ENCODE measurements around the gene P3H1. TPM values are rescaled to one million over a fixed set of nuclear protein-coding genes. Genes with fewer than 3 reads are reported as not detected.

The P3H1 gene
- total RNA-seq, 1 donor: 75.2 TPM

- peak; percentile 78 for TF ChIP-seq CTCF (IDR thresholded peaks at IDR 0.05; ENCODE audit: insufficient read depth, low read length)
- DNase-seq (ENCODE audit: low read depth): peak; percentile 78
These were observed 742 bp downstream of the P3H1 start for GRCh38 chr1:42765832-42766740.

GRCh38 chr1:42765269-42765668 lies 1.6 kb downstream of the P3H1 start:
- TF ChIP-seq CTCF (IDR thresholded peaks at IDR 0.05; ENCODE audit: insufficient read depth, low read length): no peak
- peak overlapping the region; percentile 99 for H3K4me3 ChIP-seq (ENCODE audit: low read depth, low read length)
- peak; percentile 38 for DNase-seq (ENCODE audit: low read depth)

More at GRCh38 chr1:42765832-42766740, 742 bp downstream of the P3H1 start:
- peak overlapping the region; percentile 99 for H3K4me3 ChIP-seq (ENCODE audit: low read depth, low read length)

- no peak for TF ChIP-seq CTCF (IDR thresholded peaks at IDR 0.05; ENCODE audit: insufficient read depth, low read length)
- H3K4me3 ChIP-seq (ENCODE audit: low read depth, low read length): no peak overlapping the region
- no peak for DNase-seq (ENCODE audit: low read depth)
These were observed 4.6 kb downstream of the P3H1 start for GRCh38 chr1:42762269-42762668.

- no peak overlapping the region for H3K4me3 ChIP-seq (ENCODE audit: low read depth, low read length)
- no peak for DNase-seq (ENCODE audit: low read depth)
- no peak for TF ChIP-seq CTCF (IDR thresholded peaks at IDR 0.05; ENCODE audit: insufficient read depth, low read length)
These were observed 5.3 kb downstream of the P3H1 start for GRCh38 chr1:42761567-42761966.

DNA sequence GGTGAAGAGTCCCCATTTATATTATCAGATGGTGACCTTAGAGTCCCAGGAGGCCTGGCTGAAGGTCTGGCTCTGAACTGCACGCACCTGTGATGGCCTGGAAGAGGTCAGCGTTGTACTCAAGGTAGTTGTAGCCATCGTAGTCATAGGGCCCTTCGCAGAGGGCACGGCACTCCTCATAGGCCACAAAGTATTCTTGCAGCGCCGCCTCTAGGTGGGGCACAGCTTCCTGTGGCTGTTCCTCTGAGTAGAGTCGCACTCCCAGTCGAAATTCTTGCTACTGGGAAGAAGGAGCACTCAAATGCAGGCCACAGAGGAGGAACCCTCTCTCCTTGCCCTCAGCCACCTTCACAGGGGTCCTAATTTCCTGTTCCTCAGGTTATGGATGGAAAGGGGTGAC lies 7.7 kb downstream of the P3H1 start:
- no peak for TF ChIP-seq CTCF (IDR thresholded peaks at IDR 0.05; ENCODE audit: insufficient read depth, low read length)
- no peak for DNase-seq (ENCODE audit: low read depth)
- no peak overlapping the region for H3K4me3 ChIP-seq (ENCODE audit: low read depth, low read length)

- H3K4me3 ChIP-seq (ENCODE audit: low read depth, low read length): no peak overlapping the region
- no peak for TF ChIP-seq CTCF (IDR thresholded peaks at IDR 0.05; ENCODE audit: insufficient read depth, low read length)
- no peak for DNase-seq (ENCODE audit: low read depth)
These were observed 8.2 kb downstream of the P3H1 start for GRCh38 chr1:42758641-42759040.

All from fibroblast of the aortic adventitia (primary cell).